BLaER1 treated with 17β-estradiol and CSF1 and Interleukin-3, amounts not matched to agents 10 nM and 100 nM (cell line): ENCODE data around the gene ZAR1L.
A peak's percentile ranks its signal among the peaks of the same experiment; 100 is the strongest.
"Not testable (repeated sequence)": the region's sequence is repeated elsewhere in the genome, so short reads cannot be mapped to it uniquely, and the experiment has no call there.

Source experiments
- H3K27ac ChIP-seq, 11 experiments: shearing (Covaris generic); formaldehyde crosslinking; 2 replicates each; pipeline ENCODE4 v1.8.1; 2022
- H3K27me3 ChIP-seq, 11 experiments: shearing (Covaris generic); formaldehyde crosslinking; 2 replicates each; pipeline ENCODE4 v1.8.1; 2022
- H3K36me3 ChIP-seq, 11 experiments: shearing (Covaris generic); formaldehyde crosslinking; 2 replicates each; pipeline ENCODE4 v1.8.1; 2022
- H3K4me1 ChIP-seq, 10 experiments: shearing (Covaris generic); formaldehyde crosslinking; 2 replicates each; pipeline ENCODE4 v1.8.1; 2022
- H3K4me2 ChIP-seq, 11 experiments: shearing (Covaris generic); formaldehyde crosslinking; 2 replicates each; pipeline ENCODE4 v1.8.1; 2022
- H3K4me3 ChIP-seq, 10 experiments: shearing (Covaris generic); formaldehyde crosslinking; 2 replicates each; pipeline ENCODE4 v1.8.1; 2022
- H3K9ac ChIP-seq, 11 experiments: shearing (Covaris generic); formaldehyde crosslinking; 2 replicates each; pipeline ENCODE4 v1.8.1; 2022
- H3K9me3 ChIP-seq, 11 experiments: shearing (Covaris generic); formaldehyde crosslinking; replicated peaks in 1 of 11; 2 replicates each; pipeline ENCODE4 v1.8.1; 2022
- H4K20me1 ChIP-seq, 11 experiments: shearing (Covaris generic); formaldehyde crosslinking; 2 replicates each; pipeline ENCODE4 v1.8.1; 2022
- Cebpa-rat ChIP-seq, 11 experiments: shearing (Covaris generic); IDR thresholded peaks; 2 replicates each; pipeline ENCODE4 v1.8.1; 2022

The ZAR1L gene

GRCh38 chr13:32315238-32316027 lies at the start of gene ZAR1L, which contains the start of gene BRCA2:
ZAR1L (minus strand) TSS chr13:32315363; CDS start chr13:32311925, 3,438 bp downstream.
BRCA2 (plus strand) TSS chr13:32315508; CDS start chr13:32316461, 953 bp downstream.
- TF ChIP-seq Cebpa-rat (IDR thresholded peaks at IDR 0.05) = no peak; a peak in 1 of 22 replicates
- Histone ChIP-seq H3K4me1 (peaks cover 18 to 35% (median 28%) of the 10 kb centered on the region in 10 experiments), H3K36me3 (peaks cover 0 to 26% (median 20%) of the 10 kb centered on the region in 11 experiments; a peak in 17 of 22 replicates), H3K9me3 (peaks cover 0 to 7% (median 4%) of the 10 kb centered on the region in 11 experiments; a peak in 8 of 22 replicates), H3K9ac (peak within 1 kb of the TSS; percentile 88 to 96 (median 92)), H3K27me3 (no peaks in the 10 kb centered on the region), H3K27ac (peak within 1 kb of the TSS; percentile 93 to 98 (median 97)), H4K20me1 (no peaks in the 10 kb centered on the region), H3K4me3 (peak within 1 kb of the TSS; percentile 70 to 88 (median 80)), H3K4me2 (peak within 1 kb of the TSS; percentile 87 to 95 (median 91))

GRCh38 chr13:32362574-32362973 lies 47.4 kb upstream of the ZAR1L start:
- H4K20me1 ChIP-seq = no peaks in the 10 kb centered on the region
- H3K36me3 ChIP-seq = peaks cover 0 to 92% (median 50%) of the 10 kb centered on the region in 11 experiments; a peak in 18 of 22 replicates
- no peak overlapping the region for H3K4me2 ChIP-seq
- H3K27me3 ChIP-seq = no peaks in the 10 kb centered on the region
- no peak overlapping the region for H3K9ac ChIP-seq
- H3K27ac ChIP-seq = no peak overlapping the region
- H3K4me1 ChIP-seq = peaks cover 0 to 19% (median 9%) of the 10 kb centered on the region in 10 experiments; a peak in 11 of 20 replicates
- peak in 5 of 11 experiments; percentile 31 to 75 (median 59); a peak in 4 of 22 replicates for TF ChIP-seq Cebpa-rat (IDR thresholded peaks at IDR 0.05)
- peaks cover 0 to 11% (median 5%) of the 10 kb centered on the region in 11 experiments; a peak in 8 of 22 replicates for H3K9me3 ChIP-seq
- no peak overlapping the region for H3K4me3 ChIP-seq

- not testable (repeated sequence) for H3K9ac ChIP-seq, H3K4me2 ChIP-seq, H3K4me3 ChIP-seq, H3K4me1 ChIP-seq, H3K9me3 ChIP-seq, H4K20me1 ChIP-seq, H3K27me3 ChIP-seq, H3K27ac ChIP-seq
- H3K36me3 ChIP-seq = peaks cover 6 to 96% (median 59%) of the 10 kb centered on the region in 11 experiments; a peak in 20 of 22 replicates
These were observed 40.8 kb upstream of the ZAR1L start for GRCh38 chr13:32355935-32356334.

GRCh38 chr13:32354040-32354439 lies 38.9 kb upstream of the ZAR1L start:
- peaks cover 8 to 97% (median 69%) of the 10 kb centered on the region in 11 experiments; a peak in 21 of 22 replicates for H3K36me3 ChIP-seq
- no peaks in the 10 kb centered on the region for H4K20me1 ChIP-seq
- TF ChIP-seq Cebpa-rat (IDR thresholded peaks at IDR 0.05) = no peak
- H3K9ac ChIP-seq = no peak overlapping the region
- H3K27me3 ChIP-seq = no peaks in the 10 kb centered on the region
- H3K4me1 ChIP-seq = no peaks in the 10 kb centered on the region
- H3K4me2 ChIP-seq = no peak overlapping the region
- peaks cover 0 to 14% (median 0%) of the 10 kb centered on the region in 11 experiments; a peak in 8 of 22 replicates for H3K9me3 ChIP-seq
- H3K4me3 ChIP-seq = no peak overlapping the region
- no peak overlapping the region for H3K27ac ChIP-seq

- not testable (repeated sequence) for H3K4me1 ChIP-seq, H3K4me2 ChIP-seq, H3K4me3 ChIP-seq, H4K20me1 ChIP-seq, H3K9ac ChIP-seq, H3K27ac ChIP-seq, H3K27me3 ChIP-seq
- H3K9me3 ChIP-seq = peaks cover 0 to 14% (median 3%) of the 10 kb centered on the region in 11 experiments; a peak in 8 of 22 replicates
- peaks cover 19 to 97% (median 62%) of the 10 kb centered on the region in 11 experiments; a peak in 21 of 22 replicates for H3K36me3 ChIP-seq
These were observed 35.8 kb upstream of the ZAR1L start for GRCh38 chr13:32350839-32351441.

- Histone ChIP-seq H4K20me1 (no peaks in the 10 kb centered on the region), H3K27ac (no peak overlapping the region), H3K27me3 (no peaks in the 10 kb centered on the region), H3K9ac (no peak overlapping the region), H3K36me3 (peaks cover 19 to 98% (median 52%) of the 10 kb centered on the region in 11 experiments; a peak in 21 of 22 replicates), H3K9me3 (peaks cover 0 to 14% (median 6%) of the 10 kb centered on the region in 11 experiments; a peak in 9 of 22 replicates), H3K4me2 (no peak overlapping the region), H3K4me3 (no peak overlapping the region), H3K4me1 (no peaks in the 10 kb centered on the region)
- no peak for TF ChIP-seq Cebpa-rat (IDR thresholded peaks at IDR 0.05)
These were observed 32.5 kb upstream of the ZAR1L start for GRCh38 chr13:32347651-32348050.

GRCh38 chr13:32340914-32341313 lies 25.8 kb upstream of the ZAR1L start:
- Histone ChIP-seq H3K9ac (no peak overlapping the region), H3K4me3 (no peak overlapping the region), H3K4me1 (peaks cover 0 to 11% (median 0%) of the 10 kb centered on the region in 10 experiments; a peak in 4 of 20 replicates), H3K36me3 (peaks cover 8 to 84% (median 53%) of the 10 kb centered on the region in 11 experiments; a peak in 21 of 22 replicates), H3K27me3 (no peaks in the 10 kb centered on the region), H3K27ac (peak overlapping the region in 6 of 11 experiments; percentile 1 to 45 (median 24); a peak in 7 of 22 replicates), H3K9me3 (peaks cover 0 to 29% (median 15%) of the 10 kb centered on the region in 11 experiments; a peak in 11 of 22 replicates), H3K4me2 (peak overlapping the region in 2 of 11 experiments; percentile 3 to 13; a peak in 3 of 22 replicates), H4K20me1 (no peaks in the 10 kb centered on the region)
- no peak for TF ChIP-seq Cebpa-rat (IDR thresholded peaks at IDR 0.05)

- H4K20me1 ChIP-seq = no peaks in the 10 kb centered on the region
- H3K27ac ChIP-seq = no peak overlapping the region
- no peak overlapping the region for H3K9ac ChIP-seq
- no peak overlapping the region for H3K4me3 ChIP-seq
- no peaks in the 10 kb centered on the region for H3K27me3 ChIP-seq
- H3K9me3 ChIP-seq = peaks cover 0 to 29% (median 16%) of the 10 kb centered on the region in 11 experiments; a peak in 12 of 22 replicates
- H3K4me2 ChIP-seq = no peak overlapping the region
- peaks cover 37 to 96% (median 82%) of the 10 kb centered on the region in 11 experiments; a peak in 21 of 22 replicates for H3K36me3 ChIP-seq
- TF ChIP-seq Cebpa-rat (IDR thresholded peaks at IDR 0.05) = no peak
- no peaks in the 10 kb centered on the region for H3K4me1 ChIP-seq
These were observed 19.5 kb upstream of the ZAR1L start for GRCh38 chr13:32334671-32335070.

- no peak overlapping the region for H3K4me2 ChIP-seq
- H4K20me1 ChIP-seq = no peaks in the 10 kb centered on the region
- no peak overlapping the region for H3K4me3 ChIP-seq
- peaks cover 26 to 95% (median 82%) of the 10 kb centered on the region in 11 experiments; a peak in 20 of 22 replicates for H3K36me3 ChIP-seq
- no peak overlapping the region for H3K27ac ChIP-seq
- H3K9me3 ChIP-seq = peaks cover 0 to 19% (median 11%) of the 10 kb centered on the region in 11 experiments; a peak in 9 of 22 replicates
- no peak for TF ChIP-seq Cebpa-rat (IDR thresholded peaks at IDR 0.05)
- no peaks in the 10 kb centered on the region for H3K27me3 ChIP-seq
- H3K4me1 ChIP-seq = no peaks in the 10 kb centered on the region
- no peak overlapping the region for H3K9ac ChIP-seq
These were observed 15.3 kb upstream of the ZAR1L start for GRCh38 chr13:32330441-32330840.
